Adrenal gland (tissue), 12 donors: ENCODE measurements around the gene PRDM16. TPM values are rescaled to one million over a fixed set of nuclear protein-coding genes. Genes with fewer than 3 reads are reported as not detected.
A peak's percentile ranks its signal among the peaks of the same experiment; 100 is the strongest.

Experiments used
- DNase-seq, 7 donors: peaks; one replicate each; pipeline ENCODE4 v3.0.0-alpha.2; 2019 to 2020
- H3K27ac ChIP-seq, 5 donors: fragments of 200-600 bp; sonication (generic) in 4 of 5; 1 replicate in 3 of 5; 2 replicates in 2 of 5; pipeline versions ENCODE4 v1.5.1 to v1.8.0; 2016 to 2020; ENCODE audit warnings: mild to moderate bottlenecking in 1 of 5
- H3K27me3 ChIP-seq: fragments of 200-600 bp; 2 replicates; pipeline ENCODE4 v1.8.0; 2021
- H3K36me3 ChIP-seq, 2 donors: fragments of 200-600 bp; replicated peaks in 1 of 2; 1 replicate in 1 of 2; 2 replicates in 1 of 2; pipeline versions ENCODE4 v1.5.1 to v1.8.0; 2018 to 2022
- H3K4me1 ChIP-seq, 2 donors: fragments of 200-600 bp; replicated peaks in 1 of 2; 1 replicate in 1 of 2; 2 replicates in 1 of 2; pipeline versions ENCODE4 v1.5.1 to v1.8.0; 2018 to 2021
- H3K4me3 ChIP-seq, 4 donors: fragments of 200-600 bp; sonication (generic) in 3 of 4; one replicate each; pipeline ENCODE4 v1.5.1; 2016 to 2018
- H3K9me3 ChIP-seq, 3 donors: fragments of 200-600 bp; sonication (generic) in 1 of 3; replicated peaks in 1 of 3; 1 replicate in 2 of 3; 2 replicates in 1 of 3; pipeline versions ENCODE4 v1.5.1 to v1.8.0; 2016 to 2021
- POLR2A ChIP-seq, 2 donors: fragments of 450-650 bp; IDR thresholded peaks; one replicate each; pipeline ENCODE4 v1.6.1; 2017; ENCODE audit warnings: antibody characterized with exemption in 2 of 2, mild to moderate bottlenecking in 2 of 2, moderate library complexity in 1 of 2
- WGBS, 4 donors: extraction: QIAGEN DNeasy Blood & Tissue Kit in 2 of 4; methylation state at CpG; one replicate each; pipeline versions ENCODE4 v1.1.5 to v1.1.7; 2013 to 2017; 5-methylcytosine and 5-hydroxymethylcytosine counted together
- intact Hi-C, 2 donors: fragments of 100-400 bp; cut with DNase I; formaldehyde crosslinking; loops; one replicate each; pipeline versions ENCODE4 v1.14.1 to v1.15.0; 2022 to 2023
- polyA plus RNA-seq, 3 donors: library from polyadenylated mRNA; stranded (reverse); fragments of 200-250 nt in 2 of 3; fragments of 350-450 nt in 1 of 3; fragmentation: Illumina TruSeq in 1 of 3; extraction: RNeasy Lipid Tissue Mini Kit (QIAGEN cat#74804) in 1 of 3; gene quantifications; one replicate each; pipeline ENCODE4 v1.2.3, GENCODE V29; 2013 to 2014
- total RNA-seq, 9 donors: library from RNA; depleted of rRNA in 4 of 9; stranded (reverse); fragments of >200 nt in 4 of 9; fragments of 120-200 nt in 1 of 9; fragmentation: NEBNext Ultra II Directional in 1 of 9; extraction: Animal tissue kit (Norgen Biotek cat#: 25700) in 1 of 9; gene quantifications; one replicate each; pipeline versions ENCODE4 v1.1.0 to v1.2.4, GENCODE V29; 2013 to 2023
- TF ChIP-seq, protein P1 (sequence below), 6 experiments: fragments of 450-650 bp in 4 of 6; fragments of 200-600 bp in 2 of 6; sonication (generic) in 1 of 6; IDR thresholded peaks; 1 replicate in 5 of 6; 2 replicates in 1 of 6; pipeline versions ENCODE4 v1.5.1 to v1.8.0; 2016 to 2021; ENCODE audit warnings: antibody characterized with exemption in 6 of 6, mild to moderate bottlenecking in 2 of 6, moderate library complexity in 1 of 6
- donor health status: healthy with polysubstance abuse.
- donor health status: Bipolar disorder and iron deficiency.
- donor health status: DM: yes; HTN: yes; CAD: no.
- donor health status: DM: no; HTN: no; CAD: no.
- donor health status: DM: no; HTN: no; CAD: no.
- donor health status: DM: yes; HTN: yes; CAD: no.

The PRDM16 gene
- total and polyA plus RNA-seq, 12 donors = 0.04 to 2.8 (median 0.61) TPM; not detected in 1

DNA sequence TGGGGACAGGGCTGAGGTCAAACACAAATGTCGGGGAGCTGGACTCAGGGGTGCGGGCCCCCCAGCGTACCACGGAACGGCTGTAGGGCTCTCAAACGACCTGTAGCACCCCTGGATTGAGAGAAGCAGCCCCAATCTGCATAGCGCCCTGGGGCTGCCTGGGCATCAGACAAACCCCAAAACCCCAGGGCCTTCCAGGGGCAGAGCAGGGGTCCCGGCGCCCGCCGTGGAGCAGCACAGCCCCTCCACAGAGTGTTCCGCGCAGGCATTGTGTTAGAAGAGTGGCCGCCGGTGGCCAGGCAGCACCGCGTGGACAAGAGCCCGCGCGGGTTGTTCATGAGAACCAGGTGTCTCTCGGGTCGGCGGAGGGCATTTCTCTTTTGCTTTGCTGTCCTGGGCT, 321.3 kb downstream of the PRDM16 start:
- intact Hi-C loops = no loop called here
- Histone ChIP-seq H3K36me3 (no peaks in the 10 kb centered on the region), H3K27me3 (peaks cover 40% of the 10 kb centered on the region), H3K4me1 (no peaks in the 10 kb centered on the region), H3K4me3 (no peak overlapping the region), H3K9me3 (no peaks in the 10 kb centered on the region), H3K27ac (no peak overlapping the region)
- 57 to 87% (median 83%) methylated on average over 6 to 23 of the region's 23 CpGs for WGBS, 4 donors
- no peak for DNase-seq
- TF ChIP-seq, protein P1, sequence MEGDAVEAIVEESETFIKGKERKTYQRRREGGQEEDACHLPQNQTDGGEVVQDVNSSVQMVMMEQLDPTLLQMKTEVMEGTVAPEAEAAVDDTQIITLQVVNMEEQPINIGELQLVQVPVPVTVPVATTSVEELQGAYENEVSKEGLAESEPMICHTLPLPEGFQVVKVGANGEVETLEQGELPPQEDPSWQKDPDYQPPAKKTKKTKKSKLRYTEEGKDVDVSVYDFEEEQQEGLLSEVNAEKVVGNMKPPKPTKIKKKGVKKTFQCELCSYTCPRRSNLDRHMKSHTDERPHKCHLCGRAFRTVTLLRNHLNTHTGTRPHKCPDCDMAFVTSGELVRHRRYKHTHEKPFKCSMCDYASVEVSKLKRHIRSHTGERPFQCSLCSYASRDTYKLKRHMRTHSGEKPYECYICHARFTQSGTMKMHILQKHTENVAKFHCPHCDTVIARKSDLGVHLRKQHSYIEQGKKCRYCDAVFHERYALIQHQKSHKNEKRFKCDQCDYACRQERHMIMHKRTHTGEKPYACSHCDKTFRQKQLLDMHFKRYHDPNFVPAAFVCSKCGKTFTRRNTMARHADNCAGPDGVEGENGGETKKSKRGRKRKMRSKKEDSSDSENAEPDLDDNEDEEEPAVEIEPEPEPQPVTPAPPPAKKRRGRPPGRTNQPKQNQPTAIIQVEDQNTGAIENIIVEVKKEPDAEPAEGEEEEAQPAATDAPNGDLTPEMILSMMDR (IDR thresholded peaks at IDR 0.05) = no peak

DNA sequence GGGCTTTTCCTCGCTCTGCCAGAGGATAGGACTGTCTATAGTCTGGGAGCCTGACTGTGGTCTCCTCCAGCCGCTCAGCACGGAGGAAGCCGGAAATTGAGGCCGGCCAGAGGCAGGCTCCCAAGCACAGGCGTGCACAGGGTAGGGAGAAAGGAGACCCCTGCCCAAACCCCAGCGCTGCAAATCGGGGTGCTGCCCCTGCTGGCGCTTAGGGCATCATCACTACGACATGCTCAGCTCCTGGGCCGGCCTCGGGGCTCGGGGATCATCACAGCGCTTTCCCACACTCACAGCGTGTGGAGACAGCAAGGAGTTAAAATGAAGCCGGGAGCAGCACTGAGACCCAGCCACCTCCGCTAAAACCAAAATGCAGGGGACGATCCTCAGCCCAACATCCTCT, 322.7 kb downstream of the PRDM16 start:
- TF ChIP-seq, protein P1 (IDR thresholded peaks at IDR 0.05) = no peak
- no peak for TF ChIP-seq POLR2A (IDR thresholded peaks at IDR 0.05)
- no peaks in the 10 kb centered on the region for H3K36me3 ChIP-seq
- WGBS, 4 donors = 39 to 52% (median 41%) methylated on average over 7 to 18 of the region's 18 CpGs
- intact Hi-C loops = no loop called here
- DNase-seq = no peak
- H3K4me3 ChIP-seq = no peak overlapping the region
- H3K4me1 ChIP-seq = no peaks in the 10 kb centered on the region
- H3K27ac ChIP-seq = no peak overlapping the region
- H3K27me3 ChIP-seq = peaks cover 49% of the 10 kb centered on the region
- H3K9me3 ChIP-seq = no peaks in the 10 kb centered on the region

DNA sequence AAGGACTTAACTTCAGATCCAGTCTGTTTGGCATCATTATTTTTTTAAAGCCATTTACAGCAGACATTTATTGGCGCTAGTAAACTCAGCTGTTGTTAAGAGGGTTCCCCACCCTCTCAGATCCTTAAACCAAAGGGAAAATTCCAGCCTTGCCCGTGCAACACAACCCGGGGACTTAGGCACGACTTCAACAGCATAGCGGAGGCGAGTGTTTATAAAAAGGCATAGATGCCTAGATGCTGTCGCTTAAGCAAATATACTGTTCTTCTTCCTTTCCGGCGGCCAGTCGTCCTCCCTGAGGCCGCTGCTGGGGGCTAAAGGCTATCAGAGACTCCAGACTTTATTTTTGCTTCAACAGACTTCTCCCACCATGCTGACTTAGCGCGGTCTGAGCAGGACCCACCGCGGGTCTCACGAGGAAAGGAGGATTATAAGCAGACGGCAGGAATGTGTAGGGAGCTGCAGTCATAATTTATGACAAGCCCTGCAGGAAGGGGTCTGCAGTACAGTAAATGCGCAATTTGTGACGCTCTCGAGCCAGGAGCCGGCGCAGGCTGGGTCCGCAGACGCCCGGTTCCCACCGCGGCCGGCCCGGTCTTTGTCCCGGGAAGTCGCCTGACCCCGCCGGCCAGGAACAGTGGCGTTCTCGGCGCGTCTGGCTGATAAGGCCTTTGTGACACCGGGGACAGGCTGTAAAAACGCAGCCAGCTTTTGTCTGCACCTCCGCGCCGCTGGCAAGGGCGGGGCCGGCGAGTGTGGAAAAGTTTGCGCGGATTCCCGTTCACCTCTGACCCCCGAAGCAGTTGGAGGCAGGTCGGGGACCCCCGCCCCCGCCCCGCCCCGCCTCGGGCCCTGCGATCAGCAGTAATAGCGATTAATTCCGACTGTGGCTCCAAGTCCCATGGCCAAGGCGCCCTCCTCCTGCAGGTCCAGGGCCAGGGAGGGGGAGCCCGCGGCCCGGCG, 324.3 kb downstream of the PRDM16 start:
- H3K9me3 ChIP-seq = no peaks in the 10 kb centered on the region
- no peak overlapping the region for H3K4me3 ChIP-seq
- DNase-seq = peak in 3 of 7 donors; percentile 19 to 57 (median 26)
- H3K4me1 ChIP-seq = no peaks in the 10 kb centered on the region
- no peaks in the 10 kb centered on the region for H3K36me3 ChIP-seq
- H3K27ac ChIP-seq = no peak overlapping the region
- TF ChIP-seq POLR2A (IDR thresholded peaks at IDR 0.05) = no peak
- TF ChIP-seq, protein P1 (IDR thresholded peaks at IDR 0.05) = no peak
- WGBS, 4 donors = 8 to 18% (median 13%) methylated on average over 33 to 63 of the region's 63 CpGs
- intact Hi-C loops = no loop called here
- H3K27me3 ChIP-seq = peaks cover 59% of the 10 kb centered on the region

DNA sequence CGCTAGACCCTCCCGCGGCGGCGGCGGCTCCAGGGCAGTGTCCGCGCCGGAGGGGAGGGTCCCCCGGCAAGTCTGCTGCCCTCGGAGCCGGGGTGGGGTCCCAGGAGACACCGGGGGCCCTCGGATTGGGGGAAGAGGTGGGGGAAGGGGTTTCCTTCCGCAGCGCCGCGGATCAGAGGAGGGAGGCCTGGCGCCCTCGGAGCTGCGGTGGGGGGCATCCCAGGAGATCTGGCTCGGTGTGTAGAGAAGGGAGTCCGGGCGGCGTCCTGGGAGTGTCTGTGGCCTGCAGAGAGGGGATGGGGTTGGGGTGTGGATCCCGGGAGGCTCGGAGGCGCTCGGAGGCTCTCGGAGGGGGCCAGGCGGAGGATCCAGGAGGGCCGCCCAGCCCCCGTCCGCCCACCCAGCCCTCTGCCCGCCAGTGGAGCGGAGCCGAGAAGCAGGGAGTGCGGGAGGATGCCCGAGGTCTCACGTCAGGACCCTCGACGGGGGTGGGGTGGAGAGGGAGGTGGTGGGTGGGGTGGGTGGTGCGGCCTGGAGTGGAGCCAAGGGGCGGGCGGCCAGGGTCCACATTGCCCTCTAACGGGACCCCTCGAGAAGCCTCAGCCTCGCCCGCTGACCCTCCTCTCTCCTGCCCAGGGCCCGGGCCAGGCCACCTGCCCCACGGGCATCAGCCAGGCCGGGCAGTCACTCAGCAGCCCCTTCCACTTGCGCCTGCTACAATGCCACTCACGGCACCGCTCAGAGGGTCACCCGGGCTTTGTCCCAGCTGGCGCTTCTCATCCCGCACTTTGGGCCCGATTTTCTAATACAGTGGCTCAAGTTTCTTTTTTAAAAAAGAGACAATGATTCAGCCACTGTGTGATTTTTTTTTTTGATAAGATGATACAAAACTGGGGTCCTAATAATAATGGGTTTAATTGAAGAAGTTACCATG, 325.3 kb downstream of the PRDM16 start:
- H3K9me3 ChIP-seq = no peaks in the 10 kb centered on the region
- H3K27me3 ChIP-seq = peaks cover 53% of the 10 kb centered on the region
- TF ChIP-seq, protein P1 (IDR thresholded peaks at IDR 0.05) = no peak
- TF ChIP-seq POLR2A (IDR thresholded peaks at IDR 0.05) = no peak
- no peak overlapping the region for H3K4me3 ChIP-seq
- WGBS, 4 donors = 21 to 39% (median 27%) methylated on average over 19 to 59 of the region's 59 CpGs
- H3K36me3 ChIP-seq = no peaks in the 10 kb centered on the region
- H3K4me1 ChIP-seq = no peaks in the 10 kb centered on the region
- no peak for DNase-seq
- no peak overlapping the region for H3K27ac ChIP-seq
- intact Hi-C loops = no loop called here
